HL-60/S4 treated with phorbol 12-myristate 13-acetate at 8.2 ng/mL for 4 days and 3 days (cell line): ENCODE results near the gene NME7.

ENCODE experiments used
- in situ Hi-C: fragments of 300-500 bp; cut with MboI; formaldehyde crosslinking; loops from 2 replicates; pipeline ENCODE4 v1.15.0; 2022; ENCODE audit warnings: low sequenced_read_pairs

The NME7 gene

GRCh38 chr1:169345511-169345910 lies 22.1 kb downstream of the NME7 start:
- in situ Hi-C loops = loop anchor here (25.0 kb wide), 1 partner anchor 733 kb away; no protein-coding TSS in a partner anchor

DNA sequence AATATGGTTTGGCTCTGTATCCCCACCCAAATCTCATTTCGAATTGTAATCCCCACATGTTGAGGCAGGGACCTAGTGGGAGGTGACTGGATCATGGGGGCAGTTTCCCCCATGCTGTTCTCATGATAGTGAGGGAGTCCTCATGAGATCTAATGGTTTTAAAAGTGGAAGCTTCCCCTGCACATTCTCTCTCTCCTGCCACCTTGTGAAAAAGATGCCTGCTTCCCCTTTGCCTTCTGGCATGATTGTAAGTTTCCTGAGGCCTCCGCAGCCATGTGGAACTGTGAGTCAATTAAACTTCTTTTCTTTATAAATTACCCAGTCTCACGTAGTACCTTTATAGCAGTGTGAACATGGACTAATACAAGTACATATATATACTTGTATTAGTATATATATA lies 25.5 kb downstream of the NME7 start:
- in situ Hi-C loops = loop anchor here (25.0 kb wide), 1 partner anchor 730 kb away; no protein-coding TSS in a partner anchor

- in situ Hi-C loops = loop anchor here (25.0 kb wide), 1 partner anchor 729 kb away; no protein-coding TSS in a partner anchor
These were observed 26.7 kb downstream of the NME7 start for GRCh38 chr1:169340882-169341281.

DNA sequence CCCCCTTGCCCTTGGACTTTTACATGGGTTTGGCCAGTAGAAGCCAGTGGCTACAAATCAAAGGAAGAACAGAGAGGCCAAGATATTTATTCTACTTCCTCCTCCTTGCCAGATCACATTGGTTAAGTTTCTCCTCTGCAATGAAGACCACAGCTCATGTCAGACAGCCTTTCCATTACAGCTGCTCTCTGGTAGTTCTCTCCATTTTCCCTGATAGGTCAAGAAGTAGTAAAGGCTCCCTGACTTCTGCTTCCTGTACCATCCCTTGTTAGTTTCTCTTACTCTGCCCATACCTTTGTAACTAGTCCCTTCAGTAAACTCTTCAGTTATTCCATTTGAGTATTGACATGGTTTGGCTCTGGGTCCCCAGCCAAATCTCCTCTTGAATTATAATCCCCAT lies 27.8 kb downstream of the NME7 start:
- in situ Hi-C loops = loop anchor here (25.0 kb wide), 1 partner anchor 727 kb away; no protein-coding TSS in a partner anchor

DNA sequence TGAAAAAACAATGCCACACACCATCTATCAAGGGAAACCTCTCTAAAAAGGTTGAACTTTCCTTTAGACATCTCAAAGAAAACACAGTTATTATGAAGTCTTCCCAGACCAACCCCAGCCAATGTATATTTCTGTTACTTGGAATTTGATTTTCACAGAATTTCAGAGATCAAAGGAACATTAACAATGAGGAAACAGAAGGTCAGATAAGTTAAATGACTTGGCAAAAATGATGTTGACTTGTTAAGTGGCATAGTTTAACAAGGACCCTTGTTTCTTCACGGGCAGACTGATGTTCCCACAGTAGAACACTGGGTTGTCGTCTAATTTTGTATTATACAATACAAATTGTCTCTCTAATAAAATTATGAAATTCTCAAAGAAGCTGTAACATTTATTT lies 29.0 kb downstream of the NME7 start:
- in situ Hi-C loops = loop anchor here (25.0 kb wide), 1 partner anchor 726 kb away; no protein-coding TSS in a partner anchor

- in situ Hi-C loops = loop anchor here (25.0 kb wide), 1 partner anchor 725 kb away; no protein-coding TSS in a partner anchor
These were observed 30.5 kb downstream of the NME7 start for GRCh38 chr1:169336947-169337715.

DNA sequence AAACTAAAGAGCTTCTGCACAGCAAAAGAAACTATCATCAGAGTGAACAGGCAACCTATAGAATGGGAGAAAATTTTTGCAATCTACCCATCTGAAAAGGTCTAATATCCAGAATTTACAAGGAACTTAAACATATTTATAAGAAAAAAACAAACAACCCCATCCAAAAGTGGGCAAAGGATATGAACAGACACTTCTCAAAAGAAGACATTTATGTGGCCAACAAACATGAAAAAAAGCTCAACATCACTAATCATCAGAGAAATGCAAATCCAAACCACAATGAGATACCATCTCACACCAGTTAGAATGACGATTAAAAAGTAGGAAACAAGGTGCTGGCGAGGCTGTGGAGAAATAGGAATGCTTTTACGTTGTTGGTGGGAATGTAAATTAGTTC lies 32.9 kb downstream of the NME7 start:
- in situ Hi-C loops = loop anchor here (25.0 kb wide), 1 partner anchor 722 kb away; no protein-coding TSS in a partner anchor

DNA sequence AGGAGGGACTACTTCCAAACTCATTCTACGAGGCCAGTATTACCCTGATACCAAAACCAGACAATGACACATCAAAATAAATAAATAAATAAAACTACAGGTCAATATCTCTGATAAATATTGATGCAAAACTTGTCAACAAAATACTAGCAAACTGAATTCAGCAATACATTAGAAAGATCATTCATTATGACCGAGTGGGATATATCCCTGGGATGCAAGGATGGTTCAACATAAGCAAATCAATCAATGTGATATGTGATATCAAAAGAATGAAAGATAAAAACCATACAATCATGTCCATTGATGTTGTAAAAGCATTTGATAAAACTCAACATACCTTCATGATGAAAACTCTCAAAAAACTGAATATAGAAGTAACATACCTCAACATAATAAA lies 36.7 kb downstream of the NME7 start:
- in situ Hi-C loops = loop anchor here (25.0 kb wide), 1 partner anchor 719 kb away; no protein-coding TSS in a partner anchor

- in situ Hi-C loops = loop anchor here (25.0 kb wide), 1 partner anchor 717 kb away; no protein-coding TSS in a partner anchor
These were observed 38.2 kb downstream of the NME7 start for GRCh38 chr1:169329383-169329782.

GRCh38 chr1:169327875-169328274 lies 39.7 kb downstream of the NME7 start:
- in situ Hi-C loops = loop anchor here (25.0 kb wide), 1 partner anchor 716 kb away; no protein-coding TSS in a partner anchor

DNA sequence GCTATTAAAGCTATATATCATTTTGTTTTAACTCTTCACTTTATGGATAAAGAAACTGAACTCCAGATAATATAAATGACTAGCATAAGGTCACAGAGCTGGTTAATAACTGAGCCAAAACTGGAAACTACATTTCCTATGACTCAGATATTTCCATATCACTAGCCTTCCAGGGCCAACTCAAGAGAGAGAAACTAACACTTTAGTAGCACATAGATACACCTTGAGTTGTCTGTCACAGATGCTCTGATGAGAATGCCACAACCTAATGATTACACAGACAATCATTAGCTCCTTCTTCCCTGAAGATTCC lies 40.7 kb downstream of the NME7 start:
- in situ Hi-C loops = loop anchor here (25.0 kb wide), 1 partner anchor 715 kb away; no protein-coding TSS in a partner anchor

DNA sequence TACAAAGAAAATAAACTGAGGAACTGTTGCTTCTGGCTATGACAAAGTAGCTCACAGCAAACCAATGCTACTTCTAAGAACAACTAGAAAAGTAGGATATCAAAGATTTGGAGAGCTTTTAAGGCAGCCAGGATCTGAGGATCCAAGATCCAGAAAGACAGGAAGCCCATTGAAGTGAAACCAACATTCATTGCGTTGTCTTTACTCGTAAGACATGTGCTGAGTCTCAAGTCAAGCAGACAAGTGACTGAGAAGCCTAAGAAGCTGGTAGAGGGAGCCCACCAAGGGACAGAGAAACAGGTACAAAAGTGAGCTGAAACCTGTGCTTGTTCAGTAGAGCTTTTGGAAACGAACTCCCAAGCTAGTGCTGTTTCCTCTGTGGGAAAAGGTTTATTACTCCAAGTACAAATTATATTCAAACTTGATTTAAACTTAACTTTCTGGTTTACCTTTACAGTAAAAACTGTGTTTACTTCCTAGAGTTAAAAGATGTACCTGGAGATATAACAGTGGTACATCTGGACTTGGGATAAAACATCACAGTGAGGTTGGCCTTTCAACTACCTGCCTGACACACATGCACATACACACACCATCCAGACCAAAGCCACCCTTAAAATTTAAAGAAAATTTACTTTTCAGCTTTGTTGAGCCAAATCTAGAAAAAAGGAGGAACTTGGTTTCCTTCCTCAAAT lies 41.2 kb downstream of the NME7 start:
- in situ Hi-C loops = loop anchor here (25.0 kb wide), 1 partner anchor 714 kb away; no protein-coding TSS in a partner anchor

GRCh38 chr1:169325117-169325516 lies 42.5 kb downstream of the NME7 start:
- in situ Hi-C loops = loop anchor here (25.0 kb wide), 1 partner anchor 713 kb away; no protein-coding TSS in a partner anchor

DNA sequence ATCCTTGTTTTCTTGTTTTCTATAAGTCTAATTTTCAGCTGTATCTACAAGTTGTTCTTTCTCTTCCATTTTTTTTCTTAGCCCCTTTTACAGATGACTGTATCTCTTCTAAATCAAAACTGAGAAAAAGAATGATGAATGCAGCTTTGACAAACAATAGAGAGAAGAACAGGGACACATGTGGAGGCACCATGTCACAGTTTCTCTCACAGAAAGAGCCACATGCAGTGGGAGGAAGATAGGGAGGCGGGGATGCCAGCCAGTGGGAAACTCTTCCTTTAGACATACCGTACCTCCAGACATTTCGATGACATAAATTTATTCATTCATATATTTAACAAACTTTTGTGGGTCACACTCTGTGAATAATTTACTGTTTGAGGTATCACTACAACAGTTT lies 45.5 kb downstream of the NME7 start:
- in situ Hi-C loops = no loop called here

- in situ Hi-C loops = no loop called here
These were observed 46.1 kb downstream of the NME7 start for GRCh38 chr1:169321539-169321938.

GRCh38 chr1:169318536-169319244 lies 48.9 kb downstream of the NME7 start:
- in situ Hi-C loops = no loop called here

DNA sequence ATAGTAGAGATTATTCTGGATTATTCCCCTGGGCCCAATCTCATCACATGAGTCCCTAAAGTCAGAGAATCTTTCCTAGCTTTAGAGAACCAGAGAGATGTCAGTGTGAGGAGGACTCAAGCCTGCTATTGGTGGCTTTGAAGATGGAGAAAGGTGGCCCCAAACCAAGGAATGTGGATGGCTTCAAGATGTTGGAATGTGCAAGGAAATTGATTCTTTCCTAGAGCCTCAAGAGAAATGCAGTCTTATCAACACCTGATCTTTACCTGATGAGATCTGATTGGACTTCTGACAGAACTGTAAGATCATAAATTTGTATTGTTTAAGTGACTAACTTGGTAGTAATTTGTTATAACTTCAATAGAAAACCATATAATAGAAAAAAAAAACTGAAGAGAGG lies 51.0 kb downstream of the NME7 start:
- in situ Hi-C loops = no loop called here

GRCh38 chr1:169312084-169312954 lies 55.3 kb downstream of the NME7 start:
- in situ Hi-C loops = no loop called here

DNA sequence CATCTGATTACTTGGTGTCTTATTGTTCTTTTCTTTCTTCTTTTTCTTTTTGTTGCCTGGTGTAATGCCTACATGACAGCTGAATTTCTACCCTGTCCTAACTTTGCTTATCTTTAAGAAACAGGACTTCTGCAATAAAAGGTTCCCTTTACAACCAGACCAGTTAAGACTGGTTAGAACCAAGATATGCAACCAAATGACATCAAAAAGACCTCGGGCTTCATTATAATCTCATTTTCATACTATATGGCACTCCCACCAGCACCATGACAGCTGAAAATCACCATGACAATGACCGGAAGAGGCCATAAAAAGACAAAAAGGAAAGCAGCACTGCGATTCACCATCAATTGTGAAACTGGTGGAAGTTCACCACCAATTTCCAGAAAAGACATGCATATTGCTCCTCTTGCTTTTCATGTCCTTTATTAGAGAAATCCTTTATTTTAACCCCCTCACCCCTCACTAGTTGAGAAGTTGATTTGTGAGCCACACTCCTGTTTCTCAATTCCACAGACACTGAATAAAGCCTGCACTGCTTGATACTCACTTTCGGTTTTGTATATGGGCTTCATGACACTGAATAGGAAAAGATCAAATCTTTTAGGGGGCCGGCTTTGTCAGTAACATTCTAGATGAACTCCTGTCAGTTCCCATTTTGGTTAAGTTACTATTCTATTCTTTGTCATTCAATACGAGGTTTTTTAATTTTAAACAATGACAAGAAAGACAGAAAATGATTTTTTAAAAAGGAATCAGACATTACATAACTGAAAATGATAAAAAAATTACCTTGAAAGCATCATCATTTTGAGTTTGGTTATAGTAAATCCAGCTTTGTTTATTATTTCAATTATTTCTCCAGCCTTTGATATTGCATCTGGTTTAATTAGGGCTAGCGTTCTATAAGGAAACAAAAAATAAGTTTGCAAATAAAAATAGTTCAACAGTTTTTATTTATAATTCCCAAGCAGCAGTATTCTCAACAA lies 58.1 kb downstream of the NME7 start:
- in situ Hi-C loops = no loop called here
